Measurements from ENCODE around the gene TNPO2.

Gene TNPO2

DNA sequence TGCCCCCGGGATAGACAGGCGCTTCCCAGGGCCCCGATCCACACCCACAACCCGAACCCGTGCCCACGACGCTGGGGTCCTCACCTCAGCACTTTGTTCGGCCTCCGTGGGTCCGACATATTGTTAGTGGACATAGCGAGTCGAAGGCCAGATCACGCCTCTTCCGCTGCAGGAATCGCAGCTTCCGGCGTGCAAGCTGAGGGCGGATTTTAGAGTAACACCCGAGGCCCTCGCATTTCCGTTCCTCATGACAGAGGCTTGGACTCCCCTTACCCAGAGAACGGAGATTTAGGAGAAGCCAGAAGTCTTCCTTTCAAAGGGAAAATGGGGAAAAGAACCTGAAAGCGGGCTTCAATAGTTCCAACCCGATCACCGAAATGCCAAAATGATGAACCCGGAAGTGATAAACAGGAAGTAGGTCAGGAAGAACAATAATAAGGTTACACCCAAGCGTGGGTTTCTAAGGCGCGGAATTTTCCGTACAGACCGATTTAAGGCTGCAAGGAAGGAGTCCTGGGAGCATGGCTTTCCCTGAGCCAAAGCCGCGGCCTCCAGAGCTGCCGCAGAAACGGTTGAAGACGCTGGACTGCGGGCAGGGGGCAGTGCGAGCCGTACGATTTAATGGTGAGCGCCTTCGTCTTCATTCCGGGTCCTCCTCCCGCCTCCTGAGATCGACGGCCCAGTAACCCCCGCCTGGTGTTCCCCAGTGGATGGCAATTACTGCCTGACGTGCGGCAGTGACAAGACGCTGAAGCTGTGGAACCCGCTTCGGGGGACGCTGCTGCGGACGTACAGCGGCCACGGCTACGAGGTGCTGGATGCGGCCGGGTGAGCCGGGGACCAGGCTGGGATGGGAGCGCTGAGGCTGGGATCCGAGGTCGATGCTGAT is 54.2 kb downstream of the TNPO2 start:
- peak; percentile 67 for DNase-seq (ENCODE audit: low read depth)
- peak overlapping the region; percentile 89 for H3K4me3 ChIP-seq (ENCODE audit: low read depth, low read length)
- TF ChIP-seq CTCF (IDR thresholded peaks at IDR 0.05; ENCODE audit: control insufficient read depth, extremely low read depth, insufficient read depth), result no peak

DNA sequence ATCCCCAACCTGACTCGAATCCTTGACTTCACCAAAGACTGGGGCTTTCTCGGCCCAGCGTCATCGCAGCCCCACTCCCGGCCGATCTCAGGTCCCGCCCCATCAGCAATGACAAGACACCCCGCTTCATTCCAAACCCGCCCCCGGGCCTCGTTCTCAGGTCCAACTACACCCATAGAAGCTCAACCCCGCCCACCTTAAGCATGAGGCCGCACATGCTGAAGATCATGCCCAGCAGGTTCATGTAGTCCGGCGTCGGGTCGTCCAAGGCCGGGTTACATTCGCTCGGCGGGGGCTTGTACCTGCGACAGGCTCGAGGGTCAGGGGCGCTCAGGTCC is 54.8 kb downstream of the TNPO2 start:
- DNase-seq (ENCODE audit: low read depth), result peak; percentile 25
- no peak for TF ChIP-seq CTCF (IDR thresholded peaks at IDR 0.05; ENCODE audit: control insufficient read depth, extremely low read depth, insufficient read depth)

GRCh38 chr19:12668346-12668745 is 55.4 kb downstream of the TNPO2 start:
- TF ChIP-seq CTCF (IDR thresholded peaks at IDR 0.05; ENCODE audit: control insufficient read depth, extremely low read depth, insufficient read depth), result no peak
- H3K4me3 ChIP-seq (ENCODE audit: low read depth, low read length), result peak overlapping the region; percentile 89
- DNase-seq (ENCODE audit: low read depth), result no peak

More for the DNA sequence above, 54.8 kb downstream of the TNPO2 start:
- peak overlapping the region; percentile 89 for H3K4me3 ChIP-seq (ENCODE audit: low read depth, low read length)

DNA sequence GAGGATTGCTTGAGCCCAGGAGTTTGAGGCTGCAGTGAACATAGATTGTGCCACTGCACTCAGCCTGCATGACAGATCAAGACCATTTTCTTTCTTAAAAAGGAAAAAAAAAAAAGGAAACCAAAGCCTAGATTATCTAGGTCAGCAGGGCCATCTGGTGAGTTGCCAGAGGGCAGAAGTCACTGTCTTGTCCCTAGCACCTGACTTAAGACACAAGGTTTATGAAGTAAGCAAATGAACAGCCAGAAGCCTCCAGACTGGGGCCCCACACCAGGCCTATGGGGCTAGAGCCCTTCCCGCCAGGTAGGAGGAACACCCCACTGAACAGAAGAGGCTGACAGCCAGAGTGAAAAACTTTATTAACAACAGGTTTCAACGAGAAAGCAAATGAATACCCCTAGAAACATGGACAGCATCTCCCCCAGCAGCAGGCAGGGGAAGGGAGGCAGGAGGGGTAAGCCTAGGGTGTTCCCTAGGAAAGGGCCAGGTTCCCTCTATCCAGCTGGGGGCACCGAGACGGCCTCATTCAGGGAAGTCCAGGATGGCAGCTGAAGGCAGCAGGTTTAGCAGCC is 55.9 kb downstream of the TNPO2 start:
- no peak for TF ChIP-seq CTCF (IDR thresholded peaks at IDR 0.05; ENCODE audit: control insufficient read depth, extremely low read depth, insufficient read depth)
- peak overlapping the region; percentile 89 for H3K4me3 ChIP-seq (ENCODE audit: low read depth, low read length)
- no peak for DNase-seq (ENCODE audit: low read depth)

DNA sequence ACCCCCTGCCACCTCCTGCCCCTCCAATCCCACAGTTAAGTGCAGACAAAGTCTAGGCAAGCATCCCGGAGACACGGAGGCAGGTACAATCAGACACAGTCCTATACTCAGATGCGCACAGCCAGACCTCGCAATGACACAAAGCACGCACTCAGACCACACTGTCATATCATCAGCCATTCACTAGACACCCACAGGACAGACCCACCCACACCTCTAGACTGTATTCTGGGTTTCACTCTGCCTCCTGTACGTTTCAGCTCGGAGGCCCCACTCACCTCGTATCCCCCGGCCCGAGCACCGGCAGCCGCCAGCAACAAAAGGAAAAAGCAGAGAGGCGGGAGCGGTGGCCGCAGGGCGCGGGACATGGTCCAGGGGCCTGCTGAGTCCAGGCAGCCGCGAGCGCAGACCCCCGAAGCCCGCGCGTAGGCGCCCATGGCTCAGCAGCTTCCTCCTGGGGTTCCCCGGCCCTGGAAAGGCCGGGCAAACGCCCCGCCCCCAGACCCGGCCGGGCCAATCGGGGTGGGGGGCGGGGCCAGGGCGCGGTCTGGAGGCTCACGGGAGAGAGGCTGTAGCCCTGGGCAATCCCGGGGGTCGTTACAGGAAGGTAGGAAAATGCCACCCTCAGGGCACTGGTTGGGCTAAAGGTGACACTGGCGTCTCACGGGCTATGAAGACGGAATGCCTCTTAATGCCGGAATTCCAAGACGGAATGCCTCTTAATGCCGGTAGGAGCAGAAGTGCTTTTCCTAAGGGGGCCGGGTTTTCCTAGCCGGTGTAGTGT is 57.3 kb downstream of the TNPO2 start, which contains the start of the genes MAN2B1 and WDR83:
Gene MAN2B1, minus strand, starts transcription at position 478 of the 784 bp plus-strand sequence. Its CDS starts 41 bp downstream, at position 437.
Gene WDR83, plus strand, starts transcription at position 543 of the 784 bp plus-strand sequence. CDS start 2,984 bp downstream, outside the sequence.
- H3K4me3 ChIP-seq (ENCODE audit: low read depth, low read length), result peak within 1 kb of the TSS; percentile 98
- DNase-seq (ENCODE audit: low read depth), result no peak
- TF ChIP-seq CTCF (IDR thresholded peaks at IDR 0.05; ENCODE audit: control insufficient read depth, extremely low read depth, insufficient read depth), result no peak

DNA sequence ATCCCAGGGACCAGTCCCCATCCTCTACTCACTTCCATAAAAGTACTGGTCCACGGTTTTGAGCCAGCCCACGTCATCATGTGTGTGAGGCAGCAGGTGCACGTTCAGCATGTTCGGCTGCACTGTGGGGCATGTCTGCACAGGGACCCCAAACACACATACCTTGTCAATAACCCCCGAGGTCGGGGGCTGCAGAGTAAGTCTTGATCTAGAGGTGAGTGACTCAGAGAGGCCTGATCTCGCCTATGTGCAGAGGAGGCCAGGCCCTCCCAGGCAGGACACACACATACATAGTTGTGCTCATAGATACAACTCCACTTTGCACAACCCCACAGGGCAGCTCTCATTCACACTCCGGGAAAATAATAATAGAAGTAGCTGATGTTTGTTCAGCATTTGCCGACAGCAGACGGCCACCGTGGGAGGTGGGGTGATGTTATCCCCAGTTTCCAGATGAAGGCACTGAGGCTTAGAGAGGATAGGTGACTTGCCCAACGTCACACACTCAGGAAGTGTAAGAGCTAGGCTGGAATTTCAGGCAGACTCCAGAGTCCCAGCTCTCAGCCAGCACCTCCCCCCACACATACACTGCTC is 58.0 kb downstream of the TNPO2 start:
- peak overlapping the region; percentile 98 for H3K4me3 ChIP-seq (ENCODE audit: low read depth, low read length)
- no peak for TF ChIP-seq CTCF (IDR thresholded peaks at IDR 0.05; ENCODE audit: control insufficient read depth, extremely low read depth, insufficient read depth)
- DNase-seq (ENCODE audit: low read depth), result no peak

Measured in LNCaP clone FGC (cell line).